ENCODE measurements around the gene GBF1.
"Not testable (repeated sequence)": the region's sequence is repeated elsewhere in the genome, so short reads cannot be mapped to it uniquely, and the experiment has no call there.

Gene GBF1

GRCh38 chr10:102211615-102212299 is 33.6 kb upstream of the GBF1 start:
- no peak for TF ChIP-seq CTCF (IDR thresholded peaks at IDR 0.05; ENCODE audit: low read depth, low read length, missing control alignments)
- no peak for DNase-seq (ENCODE audit: low read depth)
- H3K4me3 ChIP-seq (ENCODE audit: low read depth, low read length) = no peak overlapping the region

- not testable (repeated sequence) for H3K4me3 ChIP-seq (ENCODE audit: low read depth, low read length); DNase-seq (ENCODE audit: low read depth)
Measured at GRCh38 chr10:102213599-102213998, 31.7 kb upstream of the GBF1 start.

GRCh38 chr10:102219370-102219769 is 26.0 kb upstream of the GBF1 start:
- no peak overlapping the region for H3K4me3 ChIP-seq (ENCODE audit: low read depth, low read length)
- DNase-seq (ENCODE audit: low read depth) = no peak
- no peak for TF ChIP-seq CTCF (IDR thresholded peaks at IDR 0.05; ENCODE audit: low read depth, low read length, missing control alignments)

GRCh38 chr10:102220612-102221011 is 24.7 kb upstream of the GBF1 start:
- TF ChIP-seq CTCF (IDR thresholded peaks at IDR 0.05; ENCODE audit: low read depth, low read length, missing control alignments) = no peak
- no peak overlapping the region for H3K4me3 ChIP-seq (ENCODE audit: low read depth, low read length)
- DNase-seq (ENCODE audit: low read depth) = no peak

GRCh38 chr10:102222797-102223196 is 22.5 kb upstream of the GBF1 start:
- H3K4me3 ChIP-seq (ENCODE audit: low read depth, low read length) = no peak overlapping the region
- TF ChIP-seq CTCF (IDR thresholded peaks at IDR 0.05; ENCODE audit: low read depth, low read length, missing control alignments) = no peak
- DNase-seq (ENCODE audit: low read depth) = no peak

GRCh38 chr10:102225646-102226541 is 19.4 kb upstream of the GBF1 start, which contains the start of gene ELOVL3:
Gene ELOVL3 (plus strand): TSS chr10:102226299. CDS start chr10:102226549, 250 bp downstream.
- TF ChIP-seq CTCF (IDR thresholded peaks at IDR 0.05; ENCODE audit: low read depth, low read length, missing control alignments) = no peak
- H3K4me3 ChIP-seq (ENCODE audit: low read depth, low read length) = peak within 1 kb of the TSS; percentile 31
- peak; percentile 72 for DNase-seq (ENCODE audit: low read depth)

GRCh38 chr10:102226542-102226870 is 18.8 kb upstream of the GBF1 start:
- H3K4me3 ChIP-seq (ENCODE audit: low read depth, low read length) = peak overlapping the region; percentile 20; the same call in 1 of the 2 replicates
- TF ChIP-seq CTCF (IDR thresholded peaks at IDR 0.05; ENCODE audit: low read depth, low read length, missing control alignments) = no peak
- DNase-seq (ENCODE audit: low read depth) = no peak
